ENCODE results near the gene SLC22A24.
"Not testable (repeated sequence)": the region's sequence is repeated elsewhere in the genome, so short reads cannot be mapped to it uniquely, and the experiment has no call there.

The SLC22A24 gene, protein sequence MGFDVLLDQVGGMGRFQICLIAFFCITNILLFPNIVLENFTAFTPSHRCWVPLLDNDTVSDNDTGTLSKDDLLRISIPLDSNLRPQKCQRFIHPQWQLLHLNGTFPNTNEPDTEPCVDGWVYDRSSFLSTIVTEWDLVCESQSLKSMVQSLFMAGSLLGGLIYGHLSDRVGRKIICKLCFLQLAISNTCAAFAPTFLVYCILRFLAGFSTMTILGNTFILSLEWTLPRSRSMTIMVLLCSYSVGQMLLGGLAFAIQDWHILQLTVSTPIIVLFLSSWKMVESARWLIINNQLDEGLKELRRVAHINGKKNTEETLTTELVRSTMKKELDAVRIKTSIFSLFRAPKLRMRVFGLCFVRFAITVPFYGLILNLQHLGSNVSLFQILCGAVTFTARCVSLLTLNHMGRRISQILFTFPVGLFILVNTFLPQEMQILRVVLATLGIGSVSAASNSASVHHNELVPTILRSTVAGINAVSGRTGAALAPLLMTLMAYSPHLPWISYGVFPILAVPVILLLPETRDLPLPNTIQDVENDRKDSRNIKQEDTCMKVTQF

DNA sequence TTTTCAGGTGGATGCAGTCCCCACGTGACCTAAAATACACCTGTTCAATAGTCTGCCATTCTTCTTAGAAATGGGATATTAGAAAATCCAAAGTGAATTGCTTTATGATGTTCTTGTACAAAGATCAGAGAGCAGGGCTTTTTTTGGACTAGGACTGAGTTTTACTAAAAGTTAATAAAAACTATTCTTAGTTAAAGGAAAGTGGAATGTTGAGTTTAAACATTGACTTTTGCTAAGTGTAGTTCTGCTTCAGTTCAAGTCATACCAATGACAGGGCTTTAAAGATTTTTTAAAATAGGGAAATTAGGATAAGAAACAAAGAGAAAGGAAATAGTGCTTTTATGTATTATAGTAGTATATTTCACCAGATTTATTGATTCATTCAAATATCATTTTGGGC is at the start of gene SLC22A24:
TSS of gene SLC22A24 (minus strand) at position 101 of the 400 bp plus-strand sequence. CDS start 442 bp downstream, outside the sequence.
- TF ChIP-seq JUND (IDR thresholded peaks at IDR 0.05; ENCODE audit: low read depth) = no peak
- in situ Hi-C loops (cut with HindIII; ENCODE audit: low pct_unique_long_range_greater_than_20kb, low sequenced_read_pairs) = no loop called here
- DNase-seq (ENCODE audit: low read depth in 1 of 2, low spot score in 1 of 2) = no peak

DNA sequence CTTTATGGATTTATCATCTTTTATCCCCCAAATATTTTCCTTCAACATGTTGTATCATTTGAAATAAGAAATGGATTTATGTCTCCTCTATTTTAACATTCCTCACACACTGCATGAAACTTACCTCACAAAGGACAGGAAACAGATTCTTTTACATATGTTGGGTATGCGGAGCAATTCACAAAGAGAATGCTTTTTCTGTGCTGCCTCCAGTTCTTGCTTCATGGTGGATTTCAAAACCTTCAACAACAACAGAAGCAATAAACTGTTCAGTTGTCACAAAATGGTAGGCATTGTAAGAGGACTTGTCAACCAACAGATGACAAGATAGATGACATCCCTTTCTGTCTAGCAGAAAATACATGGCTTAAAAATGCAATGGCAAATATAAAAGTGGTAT is 36.5 kb upstream of the SLC22A24 start:
- in situ Hi-C loops (cut with HindIII; ENCODE audit: low pct_unique_long_range_greater_than_20kb, low sequenced_read_pairs) = no loop called here
- no peak for DNase-seq (ENCODE audit: low read depth in 1 of 2, low spot score in 1 of 2)
- no peak for TF ChIP-seq JUND (IDR thresholded peaks at IDR 0.05; ENCODE audit: low read depth)

DNA sequence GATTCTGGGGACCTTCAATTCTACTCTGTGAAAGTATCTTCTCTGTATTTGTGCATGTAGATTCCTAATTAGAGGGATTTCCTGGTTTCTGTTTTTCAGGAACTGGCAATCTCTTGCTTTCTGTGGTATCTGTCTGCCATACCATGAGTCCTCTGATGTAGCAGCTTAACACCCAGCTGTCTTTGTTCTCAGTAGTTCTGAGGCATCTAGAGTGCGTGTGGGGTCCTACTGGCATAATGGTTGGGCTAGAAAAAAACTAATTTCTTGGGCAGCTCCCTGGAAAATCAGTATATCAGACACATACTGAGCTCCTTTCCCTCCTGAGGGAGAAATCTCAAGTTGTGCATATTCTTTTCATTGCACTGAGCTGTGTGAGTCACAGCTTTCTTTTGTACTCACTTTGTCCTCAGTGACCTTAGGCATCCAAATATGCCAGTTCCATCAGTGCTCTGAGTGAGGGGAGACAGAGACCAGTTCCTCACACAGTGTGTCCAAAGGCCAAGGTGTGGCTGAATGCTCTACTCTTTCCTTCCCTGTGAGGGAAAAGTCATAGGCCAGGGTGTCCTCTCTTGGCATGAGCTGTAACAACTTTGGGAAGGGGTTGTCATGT is 35.5 kb upstream of the SLC22A24 start:
- no peak for DNase-seq (ENCODE audit: low read depth in 1 of 2, low spot score in 1 of 2)
- TF ChIP-seq JUND (IDR thresholded peaks at IDR 0.05; ENCODE audit: low read depth) = no peak
- in situ Hi-C loops (cut with HindIII; ENCODE audit: low pct_unique_long_range_greater_than_20kb, low sequenced_read_pairs) = no loop called here

DNA sequence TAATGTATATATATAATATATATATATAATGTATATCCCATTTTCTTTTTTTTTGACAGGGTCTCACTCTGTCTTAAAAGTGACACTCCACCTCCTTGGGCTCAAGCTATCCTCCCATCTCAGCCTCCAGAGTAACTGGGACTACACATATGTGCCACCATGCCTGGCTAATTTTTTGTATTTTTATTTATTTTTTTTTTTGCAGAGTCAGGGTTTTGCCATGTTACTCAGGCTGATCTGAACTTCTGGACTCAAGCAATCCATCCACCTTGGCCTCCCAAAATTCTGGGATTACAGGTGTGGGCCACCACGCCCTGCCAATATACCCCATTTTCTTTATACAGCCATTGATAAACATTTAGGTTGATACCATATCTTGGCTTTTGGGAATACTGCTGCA is 33.9 kb upstream of the SLC22A24 start:
- no peak for TF ChIP-seq JUND (IDR thresholded peaks at IDR 0.05; ENCODE audit: low read depth)
- in situ Hi-C loops (cut with HindIII; ENCODE audit: low pct_unique_long_range_greater_than_20kb, low sequenced_read_pairs) = no loop called here
- no peak for DNase-seq (ENCODE audit: low read depth in 1 of 2, low spot score in 1 of 2)

DNA sequence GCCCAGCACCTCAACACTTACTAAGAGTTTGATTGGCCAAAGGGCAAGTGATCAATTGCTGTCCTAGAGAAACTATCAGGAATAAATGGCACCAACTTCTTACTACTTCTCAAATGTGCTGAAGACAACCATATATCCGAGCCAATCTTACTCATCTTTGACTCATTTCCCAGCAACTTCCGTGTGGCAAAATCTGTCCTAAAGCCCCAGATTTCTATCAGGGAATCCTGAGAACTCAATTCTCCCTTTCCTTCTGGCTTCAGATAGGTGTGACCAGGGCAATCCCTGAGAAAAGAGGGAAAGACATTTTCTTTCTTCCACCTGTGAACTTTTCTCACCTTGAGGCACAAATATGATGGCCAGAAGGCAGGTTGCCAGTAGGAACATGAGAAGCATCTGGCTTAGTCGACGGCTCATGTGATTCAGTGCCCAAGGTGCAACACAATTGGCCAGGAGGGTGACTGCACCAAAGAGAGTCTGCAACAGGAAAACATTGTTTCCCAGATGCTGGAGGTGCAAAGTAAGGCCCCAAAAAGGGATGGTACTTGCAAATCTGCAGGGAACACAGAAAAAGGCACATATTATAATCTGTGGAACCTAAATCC is 21.8 kb upstream of the SLC22A24 start:
- no peak for DNase-seq (ENCODE audit: low read depth in 1 of 2, low spot score in 1 of 2)
- in situ Hi-C loops (cut with HindIII; ENCODE audit: low pct_unique_long_range_greater_than_20kb, low sequenced_read_pairs) = no loop called here
- TF ChIP-seq JUND (IDR thresholded peaks at IDR 0.05; ENCODE audit: low read depth) = no peak

GRCh38 chr11:63155794-63156193 is 11.8 kb upstream of the SLC22A24 start:
- TF ChIP-seq JUND (IDR thresholded peaks at IDR 0.05; ENCODE audit: low read depth) = no peak
- no peak for DNase-seq (ENCODE audit: low read depth in 1 of 2, low spot score in 1 of 2)
- in situ Hi-C loops (cut with HindIII; ENCODE audit: low pct_unique_long_range_greater_than_20kb, low sequenced_read_pairs) = no loop called here

DNA sequence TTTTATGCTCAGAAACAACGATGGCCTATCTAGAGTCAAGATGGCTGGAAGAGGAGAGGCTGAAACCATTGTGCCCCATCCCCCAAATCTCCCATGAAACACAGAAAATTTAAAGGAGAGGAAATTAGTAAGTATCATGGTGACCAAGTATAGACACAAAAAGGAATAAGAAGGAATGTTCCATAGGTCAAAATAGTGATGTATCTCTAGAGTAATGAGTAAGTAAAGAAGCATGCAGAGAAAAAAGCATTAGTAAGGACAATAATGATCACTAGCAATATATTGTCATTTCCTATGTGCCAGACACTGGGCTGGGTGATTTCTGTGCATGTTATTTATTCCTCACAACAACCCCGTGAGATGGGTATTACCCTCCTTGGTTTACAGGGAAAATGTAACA is 2.6 kb upstream of the SLC22A24 start:
- no peak for DNase-seq (ENCODE audit: low read depth in 1 of 2, low spot score in 1 of 2)
- TF ChIP-seq JUND (IDR thresholded peaks at IDR 0.05; ENCODE audit: low read depth) = no peak
- in situ Hi-C loops (cut with HindIII; ENCODE audit: low pct_unique_long_range_greater_than_20kb, low sequenced_read_pairs) = no loop called here

- no peak for DNase-seq (ENCODE audit: low read depth in 1 of 2, low spot score in 1 of 2)
- in situ Hi-C loops (cut with HindIII; ENCODE audit: low pct_unique_long_range_greater_than_20kb, low sequenced_read_pairs) = no loop called here
- TF ChIP-seq JUND (IDR thresholded peaks at IDR 0.05; ENCODE audit: low read depth) = no peak
Observed at GRCh38 chr11:63142459-63142858, 1.6 kb downstream of the SLC22A24 start.

- no peak for DNase-seq (ENCODE audit: low read depth in 1 of 2, low spot score in 1 of 2)
- no peak for TF ChIP-seq JUND (IDR thresholded peaks at IDR 0.05; ENCODE audit: low read depth)
- in situ Hi-C loops (cut with HindIII; ENCODE audit: low pct_unique_long_range_greater_than_20kb, low sequenced_read_pairs) = no loop called here
Observed at GRCh38 chr11:63132985-63133775, 10.8 kb downstream of the SLC22A24 start.

GRCh38 chr11:63099555-63099954 is 44.5 kb downstream of the SLC22A24 start:
- no peak for TF ChIP-seq JUND (IDR thresholded peaks at IDR 0.05; ENCODE audit: low read depth)
- in situ Hi-C loops (cut with HindIII; ENCODE audit: low pct_unique_long_range_greater_than_20kb, low sequenced_read_pairs) = no loop called here
- no peak for DNase-seq (ENCODE audit: low read depth in 1 of 2, low spot score in 1 of 2)

GRCh38 chr11:63080682-63081081 is 63.3 kb downstream of the SLC22A24 start:
- in situ Hi-C loops (cut with HindIII; ENCODE audit: low pct_unique_long_range_greater_than_20kb, low sequenced_read_pairs) = no loop called here
- no peak for DNase-seq (ENCODE audit: low read depth in 1 of 2, low spot score in 1 of 2)
- TF ChIP-seq JUND (IDR thresholded peaks at IDR 0.05; ENCODE audit: low read depth) = no peak

DNA sequence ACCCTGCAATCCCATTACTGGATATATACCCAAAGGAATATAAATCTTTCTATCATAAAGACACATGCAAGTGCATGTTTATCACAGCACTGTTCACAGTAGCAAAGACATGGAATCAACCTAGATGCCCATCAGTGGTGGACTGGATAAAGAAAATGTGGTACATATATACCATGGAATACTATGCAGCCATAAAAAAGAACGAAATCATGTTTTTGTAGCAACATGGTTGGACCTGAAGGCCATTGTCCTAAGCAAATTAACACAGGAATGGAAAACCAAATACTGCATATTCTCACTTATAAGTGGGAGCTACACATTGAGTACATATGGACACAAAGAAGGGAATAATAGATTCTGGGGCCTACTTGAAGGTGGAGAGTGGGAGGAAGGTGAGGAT is 97.8 kb downstream of the SLC22A24 start:
- in situ Hi-C loops (cut with HindIII; ENCODE audit: low pct_unique_long_range_greater_than_20kb, low sequenced_read_pairs); DNase-seq (ENCODE audit: low read depth in 1 of 2, low spot score in 1 of 2): not testable (repeated sequence)

Measured in T47D (cell line).